ENCODE measurements around the gene SLC38A9.

DNA sequence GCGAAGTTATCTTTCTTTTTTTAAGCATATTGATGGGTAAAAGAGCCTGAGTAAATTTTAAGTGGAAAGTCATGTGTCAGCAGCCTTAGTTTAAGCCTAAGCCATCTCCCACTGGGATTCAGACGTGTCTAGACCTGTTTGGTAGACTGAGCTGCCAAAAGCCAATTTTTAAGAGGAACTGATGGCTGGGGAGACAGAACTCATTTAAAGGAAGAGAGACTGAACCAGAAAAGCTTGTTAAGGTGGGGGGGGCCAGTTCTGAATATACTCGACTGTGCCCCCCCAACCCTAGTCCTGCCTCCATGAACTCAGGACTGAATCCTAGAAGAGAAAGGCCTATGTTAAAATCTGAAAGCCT lies 119.0 kb downstream of the SLC38A9 start:
- TF ChIP-seq EP300 (IDR thresholded peaks at IDR 0.05) (no peak), POLR2A (IDR thresholded peaks at IDR 0.05) (no peak), CTCF (IDR thresholded peaks at IDR 0.05) (no peak), POLR2AphosphoS5 (IDR thresholded peaks at IDR 0.05) (no peak)
